Fibroblast of skin of left quadriceps (primary cell): ENCODE measurements around the gene STARD13.

Source experiments
- DNase-seq, 2 experiments: peaks; one replicate each; pipeline ENCODE4 v3.0.0-alpha.2; 2013; ENCODE audit warnings: low read depth in 2 of 2

The STARD13 gene

GRCh38 chr13:33201659-33202058 is 83.9 kb downstream of the STARD13 start:
- no peak for DNase-seq

GRCh38 chr13:33199289-33199850 is 86.2 kb downstream of the STARD13 start:
- DNase-seq, result no peak

GRCh38 chr13:33197541-33197971 is 88.0 kb downstream of the STARD13 start:
- no peak for DNase-seq

GRCh38 chr13:33196767-33197166 is 88.8 kb downstream of the STARD13 start:
- no peak for DNase-seq

DNA sequence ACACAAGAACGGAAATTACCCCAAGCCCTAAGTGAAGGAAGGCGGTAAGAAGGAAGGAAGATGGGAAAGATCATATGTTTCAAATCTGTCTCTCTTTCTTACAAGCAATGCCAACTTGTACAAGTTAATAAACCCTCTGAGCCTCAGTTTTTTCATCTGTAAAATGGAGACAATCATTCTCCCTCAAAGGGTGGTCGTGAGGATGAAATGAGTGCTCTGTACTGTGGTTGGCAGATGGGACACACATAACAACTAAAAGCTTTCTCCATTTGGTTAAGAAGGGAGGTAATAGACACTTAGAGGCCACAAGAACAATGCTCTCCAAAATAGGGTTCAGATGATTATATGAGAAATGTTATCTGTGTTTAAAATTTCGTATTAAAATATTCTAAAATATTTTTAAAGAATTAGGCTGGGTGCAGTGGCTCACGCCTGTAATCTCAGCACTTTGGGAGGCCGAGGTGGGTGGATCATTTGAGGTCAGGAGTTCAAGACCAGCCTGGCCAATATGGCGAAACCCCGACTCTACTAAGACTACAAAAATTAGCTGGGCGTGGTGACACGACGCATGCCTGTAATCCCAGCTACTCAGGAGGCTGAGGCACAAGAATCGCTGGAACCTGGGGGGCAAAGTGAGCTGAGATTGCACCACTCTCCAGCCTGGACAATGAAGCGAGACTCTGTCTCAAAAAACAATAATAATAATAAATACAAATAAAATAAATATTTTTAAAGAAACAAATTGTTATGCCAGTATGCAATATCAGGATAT is 89.7 kb downstream of the STARD13 start:
- DNase-seq, result no peak

DNA sequence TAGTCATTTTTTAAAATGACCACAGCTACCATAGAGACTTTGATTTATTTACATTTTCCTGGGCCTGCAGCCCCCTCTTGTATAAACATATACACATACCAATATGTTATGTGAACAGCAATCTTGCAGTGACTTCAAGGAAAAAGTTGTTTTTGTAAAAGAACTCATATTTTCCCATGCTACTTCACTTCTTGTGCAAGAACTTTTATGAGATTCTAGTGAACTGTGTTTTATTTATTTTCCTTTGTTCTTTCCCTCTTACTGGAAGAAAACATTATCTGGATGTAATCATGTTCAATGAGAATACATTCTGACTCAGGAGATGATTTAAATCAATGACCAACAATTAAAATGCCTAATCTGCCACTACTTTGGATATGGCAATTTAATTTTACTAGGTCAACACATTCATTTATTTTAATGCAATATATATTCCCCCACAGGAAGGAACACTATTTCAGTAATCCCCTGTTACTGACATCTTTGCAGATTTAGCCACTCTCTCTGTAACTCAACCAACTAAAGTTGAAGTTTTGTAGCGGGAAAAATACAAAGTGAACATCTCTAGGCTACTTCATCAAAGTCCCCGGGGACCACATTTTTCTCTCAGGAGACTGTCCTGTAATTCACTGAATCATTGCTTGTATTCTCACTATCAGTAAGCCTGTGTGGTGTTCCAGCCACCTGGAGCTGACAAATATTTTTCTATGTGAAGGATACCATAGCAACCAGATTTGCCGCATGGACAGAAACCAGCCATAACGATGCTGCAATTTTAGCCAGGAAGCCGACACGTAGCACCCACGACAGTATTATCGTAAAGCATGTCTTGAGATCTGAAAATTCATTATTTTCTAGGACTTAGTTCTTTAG is 90.5 kb downstream of the STARD13 start:
- peak; percentile 78 to 82 for DNase-seq

DNA sequence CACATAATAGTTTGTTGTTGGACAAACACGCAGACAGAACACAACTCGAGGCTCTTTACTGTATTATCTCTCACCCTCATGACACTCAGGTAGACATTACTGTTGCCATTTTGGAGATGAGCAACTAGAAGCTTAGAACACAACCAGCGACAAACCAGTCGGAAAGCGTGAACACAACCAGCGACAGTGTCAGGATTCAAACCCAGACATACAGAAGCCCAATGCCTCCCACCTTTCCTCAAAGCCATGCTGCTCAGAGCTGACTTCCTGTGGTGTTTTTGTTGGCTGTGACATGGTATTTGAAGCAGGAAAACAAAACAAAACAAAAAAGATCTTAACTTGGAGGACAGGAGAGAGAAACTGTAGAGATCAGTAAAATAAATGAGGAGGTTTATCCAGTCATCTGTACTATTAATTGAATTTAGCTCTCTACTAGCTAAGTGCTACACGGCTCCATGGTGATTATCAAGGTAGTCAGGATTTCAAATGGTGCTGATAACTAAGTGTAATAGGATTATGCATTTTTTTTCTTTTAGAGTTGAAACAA is 92.1 kb downstream of the STARD13 start:
- no peak for DNase-seq

DNA sequence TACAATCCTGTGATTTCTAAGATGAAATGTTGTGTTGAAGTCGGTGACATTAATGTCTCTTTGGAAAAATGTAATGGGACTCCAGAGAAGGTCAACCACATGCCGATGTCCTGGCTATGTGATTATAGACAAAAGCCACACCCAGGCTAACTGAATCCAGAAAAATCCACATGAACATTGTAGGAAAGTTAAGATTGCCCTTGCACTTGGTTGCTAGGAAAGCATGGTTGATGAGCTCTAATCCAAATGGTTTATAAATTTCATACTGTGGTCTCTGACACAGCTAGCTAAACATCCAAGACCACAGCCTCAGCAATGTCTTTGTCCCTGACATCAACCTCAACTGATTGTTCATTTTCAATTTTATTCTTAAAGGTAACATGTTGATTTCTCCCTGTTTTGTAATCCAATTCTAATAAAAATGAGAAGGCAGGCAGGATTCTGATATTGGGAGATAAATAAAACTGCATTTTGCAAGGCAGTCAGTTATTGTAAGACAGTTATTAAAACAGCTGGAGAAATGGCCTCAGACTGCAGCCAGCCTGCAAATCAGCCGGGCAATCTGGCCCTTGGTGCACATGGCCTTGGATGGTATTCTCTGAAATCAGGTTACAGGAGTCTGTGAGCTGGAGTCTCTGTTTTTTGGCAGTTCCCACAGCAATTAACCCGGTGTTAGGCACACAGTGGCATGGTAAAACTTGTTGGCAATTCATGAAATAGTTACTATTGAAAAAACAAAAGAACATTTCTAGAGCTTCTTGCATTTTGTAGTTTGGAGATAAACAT is 93.9 kb downstream of the STARD13 start:
- no peak for DNase-seq

DNA sequence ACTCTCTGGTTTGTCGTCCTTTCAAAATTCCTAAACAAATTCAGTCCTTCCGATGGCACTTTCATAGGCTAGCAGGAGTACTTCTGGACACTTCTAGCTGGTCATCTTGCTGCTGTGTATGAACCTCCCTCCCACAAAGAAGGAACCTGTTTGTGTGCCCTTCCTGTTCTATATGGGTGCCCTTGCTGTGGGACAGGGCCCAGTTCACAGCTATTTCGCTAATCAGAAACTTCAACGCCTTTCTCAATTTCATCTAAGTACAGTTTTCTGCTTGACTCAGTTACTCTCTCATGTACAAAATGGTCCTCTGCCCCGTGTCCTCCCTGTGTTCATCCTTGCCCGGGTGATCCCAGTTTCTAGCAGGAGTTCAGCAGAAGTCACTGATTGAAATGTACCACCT is 96.1 kb downstream of the STARD13 start:
- DNase-seq, result no peak

- no peak for DNase-seq
Measured at GRCh38 chr13:33188093-33188882, 97.3 kb downstream of the STARD13 start.

GRCh38 chr13:33186861-33187291 is 98.7 kb downstream of the STARD13 start:
- DNase-seq, result no peak

GRCh38 chr13:33185853-33186252 is 99.7 kb downstream of the STARD13 start:
- no peak for DNase-seq

- no peak for DNase-seq
Measured at GRCh38 chr13:33184530-33184929, 101.0 kb downstream of the STARD13 start.

DNA sequence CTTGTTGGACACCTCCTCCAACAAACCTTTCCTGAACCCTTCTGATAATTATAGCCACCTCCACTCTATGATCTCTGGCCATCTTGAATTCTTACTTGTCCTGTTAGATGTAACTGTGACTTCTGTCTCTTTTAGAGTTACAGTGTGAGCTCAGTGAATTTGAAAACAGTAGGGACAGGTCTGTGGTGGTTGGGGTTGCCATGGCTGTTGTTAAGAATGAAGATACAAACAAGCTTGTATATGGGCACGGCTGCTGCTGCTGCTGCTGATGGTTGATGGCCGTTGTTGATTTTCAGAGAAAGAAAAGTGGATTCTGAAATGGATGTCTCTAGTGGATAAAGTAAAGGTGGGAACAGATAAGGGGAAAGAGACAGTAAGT is 101.5 kb downstream of the STARD13 start:
- DNase-seq, result no peak

DNA sequence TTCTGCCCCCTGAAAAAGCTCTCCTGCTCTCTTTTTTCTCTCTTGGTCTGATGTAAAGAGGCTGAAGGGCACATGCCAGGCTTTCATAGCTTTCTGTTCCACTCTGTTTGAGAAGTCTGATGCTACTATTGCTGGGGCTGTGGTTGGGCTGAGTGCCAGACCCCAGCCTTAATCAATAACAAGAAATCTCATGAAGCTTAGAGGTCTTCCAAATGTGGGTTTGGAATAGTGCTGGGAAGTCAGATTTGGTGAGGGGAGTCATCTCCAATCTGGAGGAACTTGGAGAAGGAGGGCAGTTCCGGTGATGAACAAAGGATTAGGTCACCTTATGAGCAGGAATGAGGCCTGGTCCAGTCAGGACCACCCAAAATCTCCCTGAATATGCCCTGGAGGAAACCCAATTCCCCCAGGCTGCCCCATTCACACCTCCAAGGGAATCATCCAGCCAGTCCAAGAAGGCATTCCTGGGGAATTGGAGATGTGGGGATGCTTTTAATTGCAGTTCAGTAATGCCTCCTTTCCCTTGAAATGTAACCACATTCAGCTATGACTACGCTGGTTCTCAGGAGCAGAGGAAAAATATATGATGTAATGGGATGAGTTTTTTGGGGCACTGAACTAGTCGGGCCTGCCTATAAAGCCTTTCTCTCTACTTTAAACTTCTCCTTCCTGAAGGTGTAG is 102.0 kb downstream of the STARD13 start:
- DNase-seq, result peak; percentile 63 to 71

GRCh38 chr13:33182729-33183128 is 102.8 kb downstream of the STARD13 start:
- no peak for DNase-seq

DNA sequence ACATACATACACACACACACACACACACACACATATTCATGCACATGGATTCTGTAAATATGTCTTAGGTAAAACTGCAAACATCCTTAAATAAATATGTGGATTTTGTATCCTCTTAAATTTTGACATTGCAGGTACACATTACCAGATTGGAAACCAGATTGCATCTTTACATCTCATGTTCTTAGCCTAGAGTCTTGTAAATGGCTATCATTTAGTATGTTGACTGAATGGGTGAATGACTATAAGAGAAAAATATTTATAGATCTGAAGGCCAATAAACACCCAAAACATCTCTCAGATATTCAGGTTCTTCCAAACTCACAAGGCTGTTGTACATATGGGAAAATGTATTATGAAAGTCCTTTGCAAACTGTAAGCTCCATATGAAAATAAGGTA is 104.3 kb downstream of the STARD13 start:
- DNase-seq, result no peak

DNA sequence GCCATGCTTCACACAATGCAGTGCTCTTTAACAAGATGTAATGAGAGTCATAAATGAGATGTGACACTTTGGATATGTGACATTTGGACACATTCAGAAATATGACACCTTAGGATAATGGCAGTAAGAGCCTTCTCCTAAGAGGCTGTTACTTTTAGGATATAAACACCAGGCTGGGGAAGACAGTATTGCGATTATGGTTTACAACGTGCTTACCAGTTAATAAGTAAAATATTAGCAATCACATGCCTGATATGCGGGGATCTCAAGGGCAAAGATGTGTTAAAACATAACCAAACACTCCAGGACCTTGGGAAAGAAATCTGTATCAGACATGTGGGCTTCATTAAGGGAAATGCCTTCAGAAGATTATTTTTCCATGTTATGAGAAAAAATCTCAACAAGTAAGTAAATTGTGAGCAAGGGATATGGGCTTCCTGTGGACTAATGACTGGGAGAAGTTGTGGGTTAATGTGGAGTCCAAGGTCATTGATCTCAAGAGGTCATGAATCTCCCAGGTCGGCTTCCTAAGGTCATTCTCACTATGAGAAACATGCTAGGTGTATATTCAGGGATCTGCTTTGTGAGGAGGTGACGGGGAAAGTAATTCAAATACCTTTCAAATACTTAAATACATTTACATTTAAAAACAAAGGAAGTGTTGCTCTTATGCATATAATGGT is 105.3 kb downstream of the STARD13 start:
- no peak for DNase-seq

GRCh38 chr13:33179463-33179862 is 106.1 kb downstream of the STARD13 start:
- no peak for DNase-seq
